GM12878 (cell line): ENCODE data around the gene SLAMF8. TPM values are rescaled to one million over a fixed set of nuclear protein-coding genes. Genes with fewer than 3 reads are reported as not detected.

Experiments used
- ATAC-seq: fragments of 200-7000 bp; cut with Tn5 transposase; 3 replicates; pipeline ENCODE4 v1.9.1; 2020; ENCODE audit warnings: mild to moderate bottlenecking, moderate library complexity
- BruUV-seq: library from RNA; stranded (reverse); fragments of 400-500 nt; replicated peaks from 2 replicates; lab custom pipeline; 2021; lab: Mats Ljungman, UMichigan
- CTCF ChIA-PET: fragments of 300-600 bp; sonication (Branson Sonifier 250); formaldehyde crosslinking; extraction: SDS; loops from one replicate; lab custom pipeline; 2021; ENCODE audit warnings: inconsistent platforms; lab: Yijun Ruan, JAX
- POLR2A ChIA-PET: fragments of 350-600 bp; formaldehyde crosslinking; extraction: SDS; loops from one replicate; lab custom pipeline; 2021; ENCODE audit warnings: inconsistent platforms; lab: Charles Lee
- RAD21 ChIA-PET: fragments of 300-600 bp; sonication (Branson Sonifier 250); formaldehyde crosslinking; loops from one replicate; lab custom pipeline; 2023; ENCODE audit warnings: antibody characterized with exemption; ENCODE audit not compliant: unreplicated experiment; lab: Charles Lee
- SMC1A ChIA-PET: fragments of 300-600 bp; sonication (Branson Sonifier 250); formaldehyde crosslinking; loops from one replicate; lab custom pipeline; 2023; ENCODE audit not compliant: unreplicated experiment, uncharacterized antibody; lab: Charles Lee
- DNase-seq: peaks from one replicate; pipeline ENCODE4 v3.0.0-alpha.2; 2011; ENCODE audit warnings: low read depth, low spot score
- FAIRE-seq: peaks from 3 replicates; lab custom pipeline; 2011; peaks lifted over from hg19 to GRCh38; lab: Jason Lieb, UNC
- H2AFZ ChIP-seq: 2 replicates; pipeline ENCODE4 v1.6.0; 2011; ENCODE audit warnings: low read depth, low read length, control low read depth; ENCODE audit not compliant: control insufficient read depth
- H3K27ac ChIP-seq: 2 replicates; pipeline ENCODE4 v1.5.1; 2011; ENCODE audit warnings: control low read depth; ENCODE audit not compliant: control insufficient read depth, insufficient read depth
- H3K27me3 ChIP-seq, 2 experiments: replicated peaks in 1 of 2; 2 replicates each; pipeline versions ENCODE4 v1.6.0 to v1.6.1; 2011; ENCODE audit warnings: low read length in 1 of 2; ENCODE audit not compliant: control insufficient read depth in 2 of 2, insufficient read depth in 2 of 2
- H3K36me3 ChIP-seq, 2 experiments: 2 replicates each; pipeline ENCODE4 v1.5.1; 2011; ENCODE audit warnings: low read length in 1 of 2; ENCODE audit not compliant: control insufficient read depth in 2 of 2, insufficient read depth in 2 of 2
- H3K4me1 ChIP-seq: 2 replicates; pipeline ENCODE4 v1.6.1; 2011; ENCODE audit warnings: mild to moderate bottlenecking, low read length, moderate library complexity, mixed read lengths; ENCODE audit not compliant: control insufficient read depth, insufficient read depth
- H3K4me2 ChIP-seq: 2 replicates; pipeline ENCODE4 v1.6.0; 2011; ENCODE audit warnings: control low read depth; ENCODE audit not compliant: control insufficient read depth, insufficient read depth
- H3K4me3 ChIP-seq: fragments of 200-600 bp; sonication (generic); 2 replicates; pipeline ENCODE4 v1.5.1; 2016
- H3K79me2 ChIP-seq: 2 replicates; pipeline ENCODE4 v1.6.0; 2011; ENCODE audit warnings: low read length; ENCODE audit not compliant: control insufficient read depth, insufficient read depth
- H3K9ac ChIP-seq: 2 replicates; pipeline ENCODE4 v1.8.0; 2011; ENCODE audit warnings: low read length, control low read depth, mixed read lengths; ENCODE audit not compliant: control insufficient read depth, insufficient read depth
- H3K9me3 ChIP-seq: replicated peaks from 3 replicates; pipeline ENCODE4 v1.5.1; 2011; ENCODE audit warnings: mild to moderate bottlenecking, low read length; ENCODE audit not compliant: control insufficient read depth, insufficient read depth
- H4K20me1 ChIP-seq: 2 replicates; pipeline ENCODE4 v1.6.0; 2011; ENCODE audit not compliant: control insufficient read depth, insufficient read depth
- BCL11A ChIP-seq: IDR thresholded peaks from 2 replicates; pipeline ENCODE4 v1.6.1; 2011; ENCODE audit warnings: low read depth, low read length
- BRCA1 ChIP-seq: IDR thresholded peaks from 2 replicates; pipeline ENCODE4 v1.6.1; 2011; ENCODE audit warnings: low read depth, low read length, improper control_type of control experiment
- FOXM1 ChIP-seq: IDR thresholded peaks from 2 replicates; pipeline ENCODE4 v1.6.1; 2012; ENCODE audit warnings: low read depth, mild to moderate bottlenecking, inconsistent platforms, low read length, moderate library complexity
- HDGF ChIP-seq: fragments of 450-650 bp; IDR thresholded peaks from 2 replicates; pipeline ENCODE4 v1.6.1; 2016; ENCODE audit warnings: antibody characterized with exemption
- JUND ChIP-seq: IDR thresholded peaks from 2 replicates; pipeline ENCODE4 v1.6.1; 2012; ENCODE audit warnings: low read depth, mild to moderate bottlenecking, low read length, improper control_type of control experiment, moderate library complexity
- KDM1A ChIP-seq: fragments of 200-600 bp; sonication (generic); IDR thresholded peaks from 2 replicates; pipeline ENCODE4 v1.6.1; 2016; ENCODE audit warnings: borderline replicate concordance
- MAX ChIP-seq: IDR thresholded peaks from 2 replicates; pipeline ENCODE4 v1.6.1; 2012; ENCODE audit warnings: low read depth, low read length, improper control_type of control experiment
- MYC ChIP-seq: IDR thresholded peaks from 2 replicates; pipeline ENCODE4 v1.6.1; 2011; ENCODE audit warnings: mild to moderate bottlenecking, low read length, moderate library complexity, inconsistent platforms; ENCODE audit not compliant: insufficient read depth, insufficient replicate concordance, insufficient read length, severe bottlenecking
- PAX8 ChIP-seq: fragments of 450-650 bp; IDR thresholded peaks from 2 replicates; pipeline ENCODE4 v1.6.1; 2017; ENCODE audit warnings: mild to moderate bottlenecking, moderate library complexity
- RCOR1 ChIP-seq: conservative IDR thresholded peaks from 2 replicates; pipeline ENCODE4 v1.6.1; 2012; ENCODE audit warnings: low read depth, low read length, improper control_type of control experiment
- RELA ChIP-seq: fragments of 450-650 bp; IDR thresholded peaks from 2 replicates; pipeline ENCODE4 v1.8.0; 2014; ENCODE audit warnings: borderline replicate concordance; ENCODE audit not compliant: partially characterized antibody
- REST ChIP-seq: IDR thresholded peaks from 2 replicates; pipeline ENCODE4 v1.6.1; 2012; ENCODE audit warnings: mild to moderate bottlenecking, low read depth, low read length
- SKIL ChIP-seq: fragments of 450-650 bp; IDR thresholded peaks from 2 replicates; pipeline ENCODE4 v1.6.1; 2017; ENCODE audit warnings: mild to moderate bottlenecking, low read depth, inconsistent platforms; ENCODE audit not compliant: poor library complexity, severe bottlenecking
- YBX1 ChIP-seq: fragments of 450-650 bp; IDR thresholded peaks from 2 replicates; pipeline ENCODE4 v1.6.1; 2016; ENCODE audit warnings: antibody characterized with exemption
- ZNF384 ChIP-seq: IDR thresholded peaks from 2 replicates; pipeline ENCODE4 v1.6.1; 2012; ENCODE audit warnings: low read depth, mild to moderate bottlenecking, low read length, improper control_type of control experiment, borderline replicate concordance
- ZNF687 ChIP-seq: fragments of 450-650 bp; IDR thresholded peaks from 2 replicates; pipeline ENCODE4 v1.6.1; 2017; ENCODE audit warnings: mild to moderate bottlenecking, moderate library complexity
- WGBS: methylation state at CpG from one replicate; pipeline ENCODE4 v1.1.6; 2016; ENCODE audit warnings: low lambda C conversion rate; ENCODE audit not compliant: insufficient replicate concordance, insufficient coverage; ENCODE audit errors: missing lambda C conversion rate; 5-methylcytosine and 5-hydroxymethylcytosine counted together
- in situ Hi-C: fragments of 300-500 bp; cut with MboI; formaldehyde crosslinking; loops from 9 replicates; pipeline ENCODE4 v1.14.3; 2018; ENCODE audit warnings: mixed read lengths
- intact Hi-C: fragments of 100-400 bp; cut with micrococcal nuclease; formaldehyde crosslinking; loops from one replicate; pipeline ENCODE4 v1.14.2; 2022; ENCODE audit not compliant: unreplicated experiment
- polyA plus RNA-seq, 11 experiments: library from polyadenylated mRNA; depleted of rRNA in 4 of 11; unstranded in 6 of 11; stranded (reverse) in 5 of 11; fragments of >200 nt; fragmentation: Nextera tagmentation in 4 of 11; fragmentation: Illumina TruSeq in 1 of 11; extraction: Ambion mirVana in 4 of 11; extraction: Trizol in 1 of 11; gene quantifications; 1 replicate in 1 of 11; 2 replicates in 10 of 11; pipeline versions ENCODE4 v1.2.1 to v1.2.3, GENCODE V29; 2011 to 2016; ENCODE audit warnings: inconsistent platforms in 2 of 11, missing spikeins in 2 of 11, low read depth in 1 of 11
- total RNA-seq, 4 experiments: library from RNA; depleted of rRNA in 3 of 4; stranded (reverse); fragments of >200 nt in 3 of 4; fragmentation: Illumina TruSeq in 1 of 4; extraction: Trizol in 1 of 4; gene quantifications; 2 replicates each; pipeline versions ENCODE4 v1.2.1 to v1.2.3, GENCODE V29; 2013 to 2021

The SLAMF8 gene
- total and polyA plus RNA-seq, 10 of the 15 experiments (the other 5 are each of a cell fraction or from before 2014, with no cell fraction given): 0.04 to 0.69 (median 0.10) TPM; not detected in 3

GRCh38 chr1:159786465-159786864, 40.2 kb upstream of the SLAMF8 start:
- no peak overlapping the region for H3K4me3 ChIP-seq
- H3K27ac ChIP-seq: no peak overlapping the region
- H3K9me3 ChIP-seq: no peaks in the 10 kb centered on the region
- no peaks in the 10 kb centered on the region for H3K27me3 ChIP-seq
- no peaks in the 10 kb centered on the region for H4K20me1 ChIP-seq
- no peak overlapping the region for H3K9ac ChIP-seq
- ATAC-seq (no peak), FAIRE-seq (no peak), DNase-seq (no peak)
- ChIA-PET CTCF (interaction anchor here (1.6 kb wide), 1 partner anchor 12 kb away, joined by 11 read pairs; no protein-coding TSS in a partner anchor), SMC1A (interaction anchor here (0.6 kb wide), 1 partner anchor 326 kb away, joined by 3 read pairs; no protein-coding TSS in a partner anchor), POLR2A (no interaction called here), RAD21 (no interaction called here)
- in situ Hi-C loops (no loop called here), intact Hi-C loops (no loop called here)
- no peaks in the 10 kb centered on the region for H3K36me3 ChIP-seq
- no peak overlapping the region for H3K4me2 ChIP-seq
- H3K4me1 ChIP-seq: no peaks in the 10 kb centered on the region
- no peak overlapping the region for H2AFZ ChIP-seq
- BruUV-seq: no TSS peak
- no peaks in the 10 kb centered on the region for H3K79me2 ChIP-seq
- WGBS: 11% methylated on average over 3 of the region's 3 CpGs
- TF ChIP-seq BRCA1: no peak
- no peak for TF ChIP-seq REST
- no peak for TF ChIP-seq KDM1A
- TF ChIP-seq BCL11A: no peak
- no peak for TF ChIP-seq YBX1
- no peak for TF ChIP-seq SKIL
- no peak for TF ChIP-seq RCOR1
- no peak for TF ChIP-seq JUND
- TF ChIP-seq MYC: no peak
- no peak for TF ChIP-seq ZNF384
- no peak for TF ChIP-seq ZNF687
- TF ChIP-seq FOXM1: no peak
- TF ChIP-seq HDGF: no peak
- no peak for TF ChIP-seq PAX8
- TF ChIP-seq RELA: no peak
- no peak for TF ChIP-seq MAX
